Measurements from ENCODE around the gene FBXO5. TPM values are rescaled to one million over a fixed set of nuclear protein-coding genes. Genes with fewer than 3 reads are reported as not detected.

Gene FBXO5
- polyA plus RNA-seq, 1 of the 3 experiments (the other 2 are of a cell fraction), result 12.5 TPM

- Histone ChIP-seq H3K79me2 (ENCODE audit: insufficient read depth) (no peaks in the 10 kb centered on the region), H4K20me1 (ENCODE audit: insufficient read depth) (no peaks in the 10 kb centered on the region), H3F3A (replicated peaks; ENCODE audit: insufficient read depth) (peaks cover 9% of the 10 kb centered on the region), H3K9me3 (no peaks in the 10 kb centered on the region), H3K4me3 (ENCODE audit: low read depth in 2 of 2, low read length in 1 of 2) (no peak overlapping the region), H2AFZ (ENCODE audit: low read depth) (no peak overlapping the region), H3K4me2 (no peak overlapping the region), H3K9me2 (no peaks in the 10 kb centered on the region), H3K27ac (ENCODE audit: low read depth in 2 of 2, low read length in 1 of 2) (no peak overlapping the region), H3K27me3 (ENCODE audit: insufficient read depth) (no peaks in the 10 kb centered on the region), H3K9ac (no peak overlapping the region), H3K36me3 (replicated peaks in 1 of 2; ENCODE audit: control insufficient read depth in 1 of 2, insufficient read depth in 2 of 2, low read length in 1 of 2) (no peaks in the 10 kb centered on the region), H3K4me1 (ENCODE audit: control insufficient read depth in 1 of 2, insufficient read depth in 2 of 2, low read depth in 1 of 2, low read length in 1 of 2) (no peaks in the 10 kb centered on the region; a peak in 1 of 4 replicates)
- CTCF ChIA-PET, result no interaction called here
- 92% methylated on average over 4 of the region's 4 CpGs for WGBS (ENCODE audit: low lambda C conversion rate)
- no peak for DNase-seq
- POLR2A ChIA-PET, result no interaction called here
- TF ChIP-seq NFIC (IDR thresholded peaks at IDR 0.05; ENCODE audit: borderline replicate concordance) (no peak), NRF1 (IDR thresholded peaks at IDR 0.05; ENCODE audit: low read depth, low read length) (no peak), EZH2phosphoT487 (IDR thresholded peaks at IDR 0.05; ENCODE audit: borderline replicate concordance, low read depth) (no peak), RFX5 (IDR thresholded peaks at IDR 0.05; ENCODE audit: low read length) (no peak), EP300 (IDR thresholded peaks at IDR 0.05; ENCODE audit: borderline replicate concordance in 1 of 2, low read depth in 1 of 2, low read length in 1 of 2) (no peak), RAD21 (IDR thresholded peaks at IDR 0.05; ENCODE audit: low read length) (no peak), IRF3 (IDR thresholded peaks at IDR 0.05; ENCODE audit: low read depth, low read length) (no peak), ELF1 (IDR thresholded peaks at IDR 0.05) (no peak), TAF1 (IDR thresholded peaks at IDR 0.05; ENCODE audit: borderline replicate concordance, low read depth, low read length) (no peak), TEAD4 (IDR thresholded peaks at IDR 0.05; ENCODE audit: borderline replicate concordance, insufficient read depth) (no peak), TCF12 (IDR thresholded peaks at IDR 0.05) (no peak), CHD2 (IDR thresholded peaks at IDR 0.05; ENCODE audit: low read length, partially characterized antibody) (no peak), YY1 (IDR thresholded peaks at IDR 0.05; ENCODE audit: low read depth) (no peak), FOXM1 (IDR thresholded peaks at IDR 0.05; ENCODE audit: low read depth) (no peak), RXRA (IDR thresholded peaks at IDR 0.05; ENCODE audit: borderline replicate concordance, low read depth) (no peak)
These were observed 46.1 kb upstream of the FBXO5 start for GRCh38 chr6:153028963-153029362.

GRCh38 chr6:153028286-153028685, 45.4 kb upstream of the FBXO5 start:
- ChIA-PET POLR2A (no interaction called here), CTCF (no interaction called here)
- DNase-seq, result no peak
- H3K9me2 ChIP-seq, result no peaks in the 10 kb centered on the region
- no peaks in the 10 kb centered on the region for H3K36me3 ChIP-seq (replicated peaks in 1 of 2; ENCODE audit: control insufficient read depth in 1 of 2, insufficient read depth in 2 of 2, low read length in 1 of 2)
- H3K79me2 ChIP-seq (ENCODE audit: insufficient read depth), result no peaks in the 10 kb centered on the region
- peaks cover 9% of the 10 kb centered on the region for H3F3A ChIP-seq (replicated peaks; ENCODE audit: insufficient read depth)
- no peak overlapping the region for H2AFZ ChIP-seq (ENCODE audit: low read depth)
- no peaks in the 10 kb centered on the region for H4K20me1 ChIP-seq (ENCODE audit: insufficient read depth)
- no peak overlapping the region for H3K4me3 ChIP-seq (ENCODE audit: low read depth in 2 of 2, low read length in 1 of 2)
- no peak overlapping the region for H3K9ac ChIP-seq
- H3K4me2 ChIP-seq, result no peak overlapping the region
- H3K27me3 ChIP-seq (ENCODE audit: insufficient read depth), result no peaks in the 10 kb centered on the region
- WGBS (ENCODE audit: low lambda C conversion rate), result 93% methylated on average over 2 of the region's 2 CpGs
- no peaks in the 10 kb centered on the region for H3K9me3 ChIP-seq
- TF ChIP-seq RXRA (IDR thresholded peaks at IDR 0.05; ENCODE audit: borderline replicate concordance, low read depth) (no peak), GABPA (IDR thresholded peaks at IDR 0.05; ENCODE audit: low read depth) (no peak), MAX (IDR thresholded peaks at IDR 0.05; ENCODE audit: low read depth) (no peak), USF2 (IDR thresholded peaks at IDR 0.05; ENCODE audit: borderline replicate concordance, low read depth, low read length) (no peak), NRF1 (IDR thresholded peaks at IDR 0.05; ENCODE audit: low read depth, low read length) (no peak), TAF1 (IDR thresholded peaks at IDR 0.05; ENCODE audit: borderline replicate concordance, low read depth, low read length) (no peak), SIN3A (IDR thresholded peaks at IDR 0.05; ENCODE audit: borderline replicate concordance, low read depth, low read length) (no peak), RAD21 (IDR thresholded peaks at IDR 0.05; ENCODE audit: low read length) (no peak), FOXM1 (IDR thresholded peaks at IDR 0.05; ENCODE audit: low read depth) (no peak), JUND (IDR thresholded peaks at IDR 0.05) (no peak)
- H3K4me1 ChIP-seq (ENCODE audit: control insufficient read depth in 1 of 2, insufficient read depth in 2 of 2, low read depth in 1 of 2, low read length in 1 of 2), result no peaks in the 10 kb centered on the region; a peak in 1 of 4 replicates
- H3K27ac ChIP-seq (ENCODE audit: low read depth in 2 of 2, low read length in 1 of 2), result no peak overlapping the region
